ENCODE results near the gene ACIN1.
A peak's percentile ranks its signal among the peaks of the same experiment; 100 is the strongest.

Gene ACIN1

DNA sequence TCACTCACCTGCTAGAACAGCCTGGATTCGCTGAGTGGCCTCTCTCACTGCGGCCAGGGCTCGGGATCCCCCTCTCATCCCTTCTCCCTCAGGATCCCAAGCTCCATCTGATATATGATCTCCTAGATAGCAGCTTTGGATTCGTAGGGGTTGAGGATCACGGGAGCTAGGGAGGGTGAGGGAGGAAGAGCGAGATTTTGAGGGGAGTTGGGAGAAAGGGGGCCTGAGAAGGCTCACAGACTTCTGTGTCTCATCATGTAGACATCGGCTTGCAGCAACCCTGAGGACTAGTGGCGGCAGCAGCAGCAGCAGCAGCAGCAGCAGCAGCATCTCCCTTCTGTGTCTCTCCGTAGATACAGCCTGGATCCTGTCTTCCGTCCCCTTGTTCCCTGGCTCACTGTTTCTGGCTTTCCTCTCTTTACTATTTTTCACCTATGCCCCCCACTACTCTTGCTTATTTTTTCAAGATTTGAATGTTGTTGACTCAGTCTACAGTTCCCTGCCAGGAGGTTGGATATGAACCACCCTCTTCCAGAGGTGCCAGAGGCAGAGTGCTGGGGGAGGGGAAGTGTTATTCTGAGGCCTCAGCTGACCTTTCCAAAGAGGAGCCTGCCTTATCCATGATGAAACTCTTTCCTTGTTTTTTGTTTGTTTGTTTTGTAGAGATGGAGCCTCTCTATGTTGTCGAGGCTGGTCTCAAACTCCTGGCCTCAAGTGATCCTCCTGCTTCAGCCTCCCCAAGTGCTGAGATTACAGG is 9.8 kb upstream of the ACIN1 start, which contains the start of gene CIROP:
Gene CIROP, minus strand, starts transcription at position 399 of the 757 bp plus-strand sequence. Its CDS starts 69 bp downstream, at position 330.
- no peak for DNase-seq (ENCODE audit: low read depth in 2 of 2)

DNA sequence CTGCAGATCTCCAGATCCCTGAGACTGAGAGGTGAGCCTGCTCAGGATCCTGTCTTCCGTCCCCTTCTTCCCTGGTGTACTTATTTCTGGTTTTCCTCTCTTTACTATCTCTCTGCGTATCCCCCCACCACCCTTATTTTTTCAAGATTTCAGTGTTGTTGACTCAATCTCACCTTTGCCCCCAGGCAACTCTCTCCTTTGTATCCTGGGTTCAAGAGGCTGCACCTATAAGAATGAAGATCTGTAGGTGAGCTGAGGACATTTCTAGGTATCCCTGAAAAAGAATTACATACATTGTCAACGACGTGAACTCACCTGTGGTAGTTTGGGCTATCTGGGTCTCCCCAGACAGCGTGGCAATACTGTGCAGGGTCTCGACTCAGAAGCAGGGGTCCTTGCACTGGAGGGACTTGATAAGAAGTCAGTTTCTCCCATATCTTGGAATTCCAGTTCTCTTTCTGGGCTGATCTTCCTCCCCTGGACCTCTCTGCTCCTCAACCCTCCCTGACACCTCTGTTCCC is 9.2 kb upstream of the ACIN1 start:
- DNase-seq (ENCODE audit: low read depth in 2 of 2) = no peak

DNA sequence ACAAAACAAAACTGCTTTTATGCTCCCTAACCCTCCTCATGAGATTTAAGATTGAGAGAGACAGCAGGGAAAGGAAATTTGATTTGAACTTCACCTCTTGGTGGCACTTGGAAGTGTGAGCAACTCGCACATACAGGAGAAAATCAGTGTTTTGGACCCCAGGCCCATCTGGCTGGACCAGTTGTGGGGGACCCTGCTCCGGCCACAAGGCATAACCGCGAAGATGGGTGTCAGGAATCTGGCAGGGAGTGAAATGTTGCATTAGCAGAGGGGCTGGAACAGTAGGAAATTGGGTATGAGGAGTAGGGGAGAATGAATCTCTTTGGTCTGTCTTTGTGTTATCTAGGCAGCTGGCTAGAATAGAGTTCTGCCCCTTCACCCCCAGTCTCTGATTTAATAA is 8.6 kb upstream of the ACIN1 start:
- no peak for DNase-seq (ENCODE audit: low read depth in 2 of 2)

DNA sequence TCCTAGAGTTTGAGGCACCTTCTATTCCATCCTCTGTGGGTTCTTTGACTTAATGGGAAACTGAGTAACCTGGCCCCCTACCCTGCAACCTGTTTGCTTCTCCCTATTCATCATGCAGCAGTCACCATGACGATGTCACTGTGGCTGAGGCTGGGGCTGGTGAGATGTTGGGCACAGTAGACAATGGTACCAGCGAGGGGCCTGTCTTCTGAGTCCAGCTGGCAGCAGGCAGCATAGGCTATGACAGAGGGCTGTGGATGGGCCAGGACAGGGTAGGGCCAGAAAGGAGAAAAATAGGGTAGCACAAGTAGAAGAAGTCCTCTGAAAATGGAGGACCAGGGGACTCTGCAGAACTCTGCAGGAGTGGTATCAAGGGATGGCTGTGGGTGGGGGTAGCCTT is 7.9 kb upstream of the ACIN1 start:
- DNase-seq (ENCODE audit: low read depth in 2 of 2) = no peak

DNA sequence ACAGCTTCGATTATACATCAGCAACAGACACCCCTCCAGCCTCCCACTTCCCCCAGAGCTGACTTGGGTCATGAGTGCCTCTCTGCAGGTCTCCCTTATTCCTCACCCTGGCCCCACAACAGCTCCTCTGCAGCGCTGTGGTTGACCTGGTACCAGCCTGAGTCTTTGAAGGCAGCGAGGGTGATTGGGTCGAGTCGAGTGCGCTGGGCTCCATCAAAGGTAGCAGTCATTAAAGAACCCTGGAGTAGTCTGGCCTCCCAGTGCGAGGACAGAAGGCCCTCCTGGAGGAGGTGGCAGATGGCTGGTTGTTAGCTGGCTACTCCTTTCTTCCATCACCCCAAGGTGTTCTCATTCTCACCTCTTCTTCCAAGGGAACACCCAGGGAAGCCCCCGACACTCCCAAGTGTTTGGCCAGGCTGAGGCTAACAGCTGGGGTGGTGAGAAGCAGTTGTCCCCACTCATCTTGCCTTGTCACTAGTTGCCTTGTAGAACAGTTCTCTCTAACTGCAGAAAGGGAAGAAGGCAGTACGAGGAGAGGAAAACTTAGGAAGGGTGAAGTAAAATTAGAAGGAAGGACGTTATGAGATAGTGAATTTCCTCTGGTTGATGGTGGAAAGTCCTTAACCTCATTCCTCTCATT is 7.2 kb upstream of the ACIN1 start:
- DNase-seq (ENCODE audit: low read depth in 2 of 2) = no peak

DNA sequence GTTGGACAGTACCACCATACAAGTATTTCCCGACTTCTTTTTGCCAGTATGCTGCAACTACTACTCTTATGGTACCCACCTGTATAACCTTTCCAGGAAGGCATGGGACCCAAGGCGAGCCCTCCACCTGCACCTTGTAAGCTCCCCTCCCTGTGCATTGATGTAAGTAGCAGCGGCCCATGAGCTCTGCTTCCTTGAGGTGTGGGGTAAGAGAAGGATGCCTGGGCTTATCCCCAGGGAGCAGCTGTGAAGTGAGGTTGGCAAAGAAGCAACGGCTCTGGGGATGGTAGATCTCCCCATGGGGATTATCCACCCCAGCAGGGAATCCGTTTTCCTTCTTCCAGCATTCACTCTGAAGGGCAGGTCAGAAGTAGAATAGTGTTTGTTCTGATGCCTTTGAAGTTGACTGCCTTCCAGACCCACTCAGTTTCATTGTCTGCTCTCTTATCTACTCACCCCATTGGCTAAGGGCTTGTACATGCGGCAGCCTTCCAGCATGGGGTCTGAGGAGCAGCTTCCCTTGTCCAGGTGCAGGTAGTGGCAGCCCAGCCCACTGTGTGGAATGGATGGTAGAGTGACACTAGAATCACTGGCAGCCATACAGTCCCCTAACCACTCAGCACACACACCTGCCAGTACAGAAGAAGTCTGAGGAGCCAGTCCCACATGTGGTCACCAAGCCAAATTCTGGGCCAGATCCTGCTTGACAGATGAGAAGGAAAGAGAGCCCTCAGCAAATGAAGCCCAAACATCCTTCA is 6.5 kb upstream of the ACIN1 start:
- no peak for DNase-seq (ENCODE audit: low read depth in 2 of 2)

DNA sequence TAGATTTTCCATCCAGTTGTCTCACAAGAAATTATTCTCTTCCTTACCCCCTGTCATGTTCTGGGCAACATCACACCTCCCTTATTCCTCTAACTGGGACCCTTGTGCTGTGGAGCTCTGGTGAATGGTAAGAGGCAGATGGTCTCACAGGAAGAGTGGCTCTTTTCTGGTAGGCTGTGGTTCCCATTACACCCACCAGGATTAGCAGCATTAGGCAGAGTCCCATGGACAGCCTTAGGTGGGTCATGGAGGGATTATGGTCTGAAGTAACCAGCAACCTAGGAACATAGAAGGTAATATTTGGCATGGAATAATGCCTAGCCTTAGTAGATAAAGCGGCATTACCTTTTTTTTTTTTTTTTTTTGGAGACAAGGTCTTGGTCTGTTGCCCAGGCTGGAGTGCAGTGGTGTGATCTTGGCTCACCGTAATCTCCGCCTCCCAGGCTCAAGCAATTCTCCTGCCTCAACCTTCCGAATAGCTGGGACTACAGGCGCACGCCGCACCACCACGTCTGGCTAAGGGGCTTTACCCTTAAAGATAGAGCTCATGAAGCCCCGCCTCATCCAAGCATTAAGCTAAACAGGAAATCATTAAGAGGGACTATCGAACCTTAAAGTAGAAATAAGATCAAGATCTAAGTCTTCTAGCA is 4.4 kb upstream of the ACIN1 start:
- DNase-seq (ENCODE audit: low read depth in 2 of 2) = no peak

DNA sequence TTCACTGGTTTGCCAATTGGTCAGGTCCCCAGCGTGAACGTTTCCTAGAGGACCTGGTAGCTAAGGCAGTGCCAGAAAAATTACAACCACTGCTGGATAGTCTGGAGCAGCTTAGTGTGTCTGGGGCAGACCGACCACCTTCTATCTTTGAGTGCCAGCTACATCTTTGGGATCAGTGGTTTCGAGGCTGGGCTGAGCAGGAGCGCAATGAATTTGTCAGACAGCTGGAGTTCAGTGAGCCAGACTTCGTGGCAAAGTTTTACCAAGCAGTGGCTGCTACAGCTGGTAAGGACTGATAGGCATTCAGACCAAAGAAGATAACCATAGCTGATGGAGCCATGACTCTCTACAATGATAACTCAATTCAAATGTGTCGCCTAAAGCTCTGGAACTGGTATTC is 2.9 kb upstream of the ACIN1 start:
- DNase-seq (ENCODE audit: low read depth in 2 of 2) = no peak

DNA sequence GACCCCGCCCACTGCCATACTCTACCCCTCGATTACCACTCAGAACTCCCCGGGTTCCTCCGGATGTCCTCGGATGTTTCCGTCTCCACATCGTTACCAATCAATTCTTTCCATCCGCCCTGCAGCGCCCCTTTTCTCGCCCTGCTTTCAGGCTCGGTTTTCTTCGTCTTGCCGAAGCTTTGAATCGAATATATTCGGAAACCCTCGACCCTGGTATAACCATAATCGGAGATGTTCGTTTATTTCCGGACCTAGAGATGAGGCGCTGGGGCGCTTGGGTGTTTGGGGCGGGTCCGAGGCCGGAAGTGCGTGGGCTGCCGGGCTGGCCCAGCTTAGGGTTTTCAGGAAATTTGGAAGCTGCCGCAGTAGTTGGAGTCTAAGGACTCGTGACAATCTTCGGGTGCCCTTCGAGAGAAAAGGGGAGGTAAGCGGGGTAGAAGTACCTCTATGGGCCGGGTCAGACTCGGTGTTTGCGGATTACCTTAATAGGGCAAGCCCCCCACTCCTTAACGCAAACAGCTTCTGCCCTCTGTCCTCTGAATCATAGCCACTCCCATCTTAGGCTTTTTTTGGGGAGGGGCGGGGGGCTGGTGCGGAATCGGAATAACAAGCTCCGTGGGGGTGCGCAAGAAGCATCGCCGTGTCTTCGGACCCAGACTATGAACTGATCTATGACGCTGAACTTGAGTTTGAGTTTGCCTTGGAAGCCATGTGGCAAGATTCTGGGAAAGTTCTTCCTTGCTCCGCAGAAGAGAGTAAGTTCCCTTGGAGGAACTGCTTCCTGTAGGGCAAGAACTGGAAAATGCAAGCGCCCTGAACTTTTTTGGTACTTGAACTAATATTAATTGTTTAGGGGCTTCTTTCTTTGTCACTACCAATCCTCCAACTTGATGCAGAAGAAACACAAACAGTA is 516 bp upstream of the ACIN1 start, which contains the start of gene C14orf119:
Gene C14orf119, plus strand, starts transcription at position 310 of the 913 bp plus-strand sequence. CDS start 2,154 bp downstream, outside the sequence.
- peak in 1 of 2 donors; percentile 99 for DNase-seq (ENCODE audit: low read depth in 2 of 2)

DNA sequence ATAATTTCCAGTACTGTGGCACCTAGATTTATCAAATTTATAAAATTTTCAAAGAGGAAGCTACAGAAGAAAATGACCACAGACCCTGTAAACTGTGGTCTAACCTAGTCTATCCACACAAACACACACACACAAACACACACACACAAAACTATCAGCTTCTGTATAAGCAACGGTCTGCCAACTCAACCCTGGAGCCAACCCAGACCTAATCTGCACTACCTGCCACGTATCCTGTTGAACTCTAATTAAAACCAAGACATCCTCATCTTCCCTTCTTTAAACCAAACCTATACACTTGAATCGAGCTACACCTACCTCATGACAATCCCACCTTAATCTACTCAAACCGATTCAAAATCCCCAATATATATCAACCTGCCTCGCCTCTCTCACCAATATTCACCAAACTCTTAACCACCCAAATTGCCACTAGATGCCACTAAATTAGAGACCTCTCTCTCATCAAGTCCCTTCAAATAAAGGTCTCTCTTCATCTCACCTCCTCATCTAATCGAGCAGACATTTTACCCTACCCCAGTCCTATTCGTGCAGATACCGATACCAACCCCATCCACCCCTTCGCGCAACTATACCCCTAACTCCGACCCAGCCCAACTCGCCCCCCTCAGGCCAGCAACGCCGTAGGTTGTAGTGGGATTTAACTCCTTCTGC is 808 bp downstream of the ACIN1 start:
- DNase-seq (ENCODE audit: low read depth in 2 of 2) = peak in 1 of 2 donors; percentile 60

DNA sequence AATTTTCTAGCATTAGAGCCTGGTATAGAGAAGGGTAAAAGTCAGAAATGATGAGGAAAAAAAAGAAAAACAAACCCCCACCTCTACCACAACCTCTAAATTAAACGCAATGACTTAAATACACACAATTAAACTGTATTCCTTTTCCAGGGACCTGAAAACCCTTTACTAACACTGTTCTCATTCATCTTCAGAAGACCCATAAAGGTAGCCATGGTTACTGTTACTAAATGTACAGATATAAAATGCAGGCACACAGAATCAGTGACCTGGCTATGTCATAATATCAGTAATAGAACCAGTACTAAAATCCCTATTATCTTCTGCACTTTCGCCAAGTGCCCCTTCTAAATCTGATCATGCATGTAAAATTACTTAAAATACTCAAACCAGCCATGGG is 1.4 kb downstream of the ACIN1 start:
- no peak for DNase-seq (ENCODE audit: low read depth in 2 of 2)

DNA sequence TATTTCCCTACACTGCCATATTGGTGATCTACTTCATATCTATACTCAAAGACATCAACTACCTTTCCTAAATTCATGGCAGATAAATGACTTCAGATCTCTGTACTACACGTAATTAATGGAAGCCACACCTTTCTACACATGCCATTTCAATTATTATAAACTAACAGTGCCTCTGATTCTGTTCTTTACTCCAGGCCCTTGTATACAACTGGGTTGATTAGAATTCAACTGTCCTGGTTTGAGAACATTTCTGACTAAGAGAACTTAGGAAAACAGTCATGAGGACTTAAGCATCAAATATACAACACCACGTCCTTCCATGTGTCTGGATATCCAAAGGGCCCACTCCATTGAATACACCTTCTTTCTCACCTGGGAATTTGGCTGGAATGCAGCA is 1.8 kb downstream of the ACIN1 start:
- DNase-seq (ENCODE audit: low read depth in 2 of 2) = no peak

DNA sequence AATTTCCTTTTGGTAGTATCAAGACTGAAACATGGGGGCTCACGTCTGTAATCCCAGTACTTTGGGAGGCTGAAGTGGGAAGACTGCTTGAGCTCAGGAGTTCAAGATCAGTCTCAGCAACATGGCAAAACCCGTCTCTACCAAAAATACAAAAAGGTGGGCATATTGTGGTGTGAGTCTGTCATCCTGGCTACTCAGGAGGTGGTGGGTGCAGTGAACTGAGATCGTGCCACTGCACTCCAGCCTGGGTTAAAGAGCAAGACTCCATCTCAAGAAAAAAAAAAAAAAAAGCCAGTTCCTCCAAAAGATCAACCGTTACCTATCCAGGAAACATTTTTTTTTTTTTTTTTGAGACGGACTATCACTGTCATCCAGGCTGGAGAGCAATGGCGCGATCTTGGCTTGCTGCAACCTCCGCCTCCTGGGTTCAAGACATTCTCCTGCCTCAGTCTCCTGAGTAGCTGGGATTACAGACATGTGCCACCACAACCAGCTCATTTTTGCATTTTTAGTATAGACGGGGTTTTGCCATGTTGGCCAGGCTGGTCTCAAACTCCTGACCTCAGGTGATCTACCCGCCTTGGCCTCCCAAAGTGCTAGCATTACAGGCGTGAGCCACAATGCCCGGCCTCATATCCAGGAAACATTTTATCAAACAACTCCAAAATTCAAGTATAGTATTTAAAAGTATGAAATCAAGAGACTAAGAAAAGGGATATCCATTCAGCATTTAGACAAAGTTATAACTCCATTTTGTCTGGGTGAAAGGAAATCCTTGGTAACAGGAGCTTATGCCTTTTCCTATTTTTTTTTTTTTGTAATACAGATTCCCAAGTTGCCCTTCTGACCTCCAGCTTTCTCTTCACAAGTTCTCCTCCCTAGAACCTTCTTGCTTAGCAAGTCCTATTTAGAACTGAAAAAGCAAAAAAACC is 3.4 kb downstream of the ACIN1 start:
- DNase-seq (ENCODE audit: low read depth in 2 of 2) = no peak

DNA sequence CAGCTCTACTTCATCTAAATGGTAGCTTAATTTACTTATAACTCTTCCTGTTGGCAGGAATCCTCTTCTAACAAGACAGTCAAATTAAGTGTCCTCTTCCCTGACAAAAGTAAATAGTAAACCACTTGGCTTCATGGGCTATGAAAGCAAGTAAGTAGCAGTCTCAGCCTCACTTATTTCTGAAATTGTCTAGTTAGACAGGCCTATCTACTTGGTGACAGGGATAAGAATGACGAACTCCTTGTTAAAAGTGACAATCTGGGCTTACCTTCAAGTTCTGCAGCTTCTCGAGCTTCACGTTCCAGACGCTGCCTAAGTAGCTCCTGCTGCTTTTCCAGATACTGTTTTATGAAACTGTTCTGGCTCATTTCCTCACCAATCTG is 4.7 kb downstream of the ACIN1 start:
- no peak for DNase-seq (ENCODE audit: low read depth in 2 of 2)

DNA sequence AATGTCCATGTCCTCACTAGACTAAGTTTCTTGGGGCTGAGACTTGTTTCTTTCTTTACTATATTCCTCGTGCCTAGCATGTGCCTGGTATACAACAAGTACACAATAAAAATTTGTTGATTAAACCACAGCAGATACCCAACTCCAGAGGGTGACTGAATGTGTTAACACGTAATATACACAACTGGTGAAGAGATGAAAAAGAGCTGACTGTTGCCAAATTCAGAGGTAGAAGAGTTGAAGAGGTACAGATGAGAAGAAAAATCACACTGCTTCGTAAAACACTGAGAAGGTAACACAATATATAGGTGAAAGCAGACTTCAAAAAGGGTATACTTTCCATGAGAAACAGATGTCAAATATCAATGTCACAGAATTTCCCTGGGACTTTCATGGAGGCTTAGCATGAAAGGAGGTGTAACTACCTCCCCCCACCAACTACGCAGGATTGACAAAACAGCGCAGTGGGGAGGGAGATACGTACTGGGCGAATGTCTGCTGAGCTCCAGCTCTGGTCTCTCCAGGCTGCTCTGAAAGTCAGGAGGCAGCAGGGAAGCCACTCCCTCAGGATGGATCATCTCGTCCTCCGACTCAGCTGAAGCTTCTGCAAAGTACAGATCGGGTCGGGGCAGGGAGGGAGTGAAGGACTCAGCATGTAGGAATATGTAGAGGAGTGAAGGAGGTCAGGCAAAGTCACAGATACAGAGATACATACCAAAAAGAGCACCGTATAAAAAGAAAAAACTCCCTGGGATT is 5.3 kb downstream of the ACIN1 start:
- DNase-seq (ENCODE audit: low read depth in 2 of 2) = no peak

DNA sequence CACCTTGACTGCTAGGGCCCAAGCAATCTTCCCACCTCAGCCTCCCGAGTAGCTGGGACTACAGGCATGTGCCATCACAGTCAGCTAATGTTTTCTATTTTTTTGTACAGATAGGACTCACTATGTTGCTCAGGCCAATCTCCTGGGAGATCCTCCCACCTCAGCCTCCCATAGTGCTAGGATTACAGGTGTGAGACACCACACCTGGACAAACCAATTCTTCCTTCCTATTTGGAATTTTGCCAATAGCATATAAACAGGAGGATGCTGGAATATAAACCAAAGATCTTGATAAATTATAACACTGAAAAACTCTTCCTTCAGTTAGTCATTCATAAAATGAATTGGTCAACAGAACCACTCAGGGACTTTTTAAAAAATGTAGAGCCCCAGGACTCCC is 8.4 kb downstream of the ACIN1 start:
- DNase-seq (ENCODE audit: low read depth in 2 of 2) = no peak

DNA sequence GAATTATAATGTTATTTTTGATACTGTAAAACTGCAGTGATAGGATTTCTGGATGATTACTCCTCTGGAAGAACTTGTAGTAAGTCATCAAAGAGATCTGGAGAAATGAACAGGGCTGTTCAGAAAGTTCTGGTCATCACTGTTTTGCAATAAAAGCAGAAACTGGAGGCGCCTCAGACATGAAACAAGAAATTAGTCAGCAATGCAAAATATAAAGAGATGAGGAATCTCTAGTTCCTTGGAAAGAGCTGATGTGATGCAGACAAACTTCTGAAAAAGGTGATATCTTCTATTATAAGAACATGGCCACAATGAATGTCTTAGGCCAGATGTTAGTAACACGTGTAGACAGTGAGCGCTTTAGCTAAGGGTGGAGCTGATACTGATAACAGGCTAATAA is 9.5 kb downstream of the ACIN1 start:
- no peak for DNase-seq (ENCODE audit: low read depth in 2 of 2)

DNA sequence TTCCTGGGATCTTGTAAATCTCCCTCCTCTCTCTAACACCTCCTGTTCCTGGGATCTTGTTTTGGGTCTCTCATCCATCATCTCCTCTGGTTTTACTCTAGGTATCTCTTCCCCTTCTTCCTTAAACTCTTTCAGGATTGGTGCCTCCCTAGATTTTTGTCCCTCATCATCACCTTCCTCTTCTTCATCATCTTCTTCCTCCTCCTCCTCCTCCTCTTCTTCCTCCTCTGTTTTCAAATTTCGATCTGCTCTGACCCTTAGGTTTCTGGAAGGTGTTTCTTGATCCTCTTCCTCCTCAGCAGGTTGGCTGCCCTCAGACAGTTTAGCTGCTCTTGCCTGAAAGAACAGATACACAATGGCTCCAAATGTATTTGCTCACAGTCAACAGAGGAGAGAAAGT is 14.5 kb downstream of the ACIN1 start:
- no peak for DNase-seq (ENCODE audit: low read depth in 2 of 2)
